Ishikawa (cell line): Measurements from ENCODE around the gene RSBN1L.

Experiments
- CEBPB ChIP-seq: IDR thresholded peaks from 2 replicates; pipeline ENCODE4 v1.6.1; 2012
- CREB1 ChIP-seq: IDR thresholded peaks from 2 replicates; pipeline ENCODE4 v1.6.1; 2012; ENCODE audit warnings: low read depth
- EGR1 ChIP-seq: IDR thresholded peaks from 2 replicates; pipeline ENCODE4 v1.6.1; 2012
- EP300 ChIP-seq: IDR thresholded peaks from 2 replicates; pipeline ENCODE4 v1.6.1; 2012; ENCODE audit warnings: borderline replicate concordance
- FOXM1 ChIP-seq: IDR thresholded peaks from 2 replicates; pipeline ENCODE4 v1.6.1; 2012; ENCODE audit warnings: low read depth, borderline replicate concordance
- MAX ChIP-seq: IDR thresholded peaks from 2 replicates; pipeline ENCODE4 v1.6.1; 2012
- NFIC ChIP-seq: IDR thresholded peaks from 2 replicates; pipeline ENCODE4 v1.6.1; 2012
- RAD21 ChIP-seq: IDR thresholded peaks from 2 replicates; pipeline ENCODE4 v1.6.1; 2012; ENCODE audit warnings: low read depth
- REST ChIP-seq: IDR thresholded peaks from 2 replicates; pipeline ENCODE4 v1.6.1; 2012; ENCODE audit warnings: low read depth, mild to moderate bottlenecking
- TAF1 ChIP-seq: IDR thresholded peaks from 2 replicates; pipeline ENCODE4 v1.6.1; 2012; ENCODE audit warnings: low read depth, mild to moderate bottlenecking
- TCF12 ChIP-seq: IDR thresholded peaks from 2 replicates; pipeline ENCODE4 v1.6.1; 2012; ENCODE audit warnings: low read depth
- TEAD4 ChIP-seq: IDR thresholded peaks from 2 replicates; pipeline ENCODE4 v1.6.1; 2012
- YY1 ChIP-seq: IDR thresholded peaks from 2 replicates; pipeline ENCODE4 v1.6.1; 2012; ENCODE audit warnings: low read depth
- ZBTB7A ChIP-seq: IDR thresholded peaks from 2 replicates; pipeline ENCODE4 v1.6.1; 2012; ENCODE audit warnings: low read depth
- TF ChIP-seq, protein P1 (sequence below): IDR thresholded peaks from 2 replicates; pipeline ENCODE4 v1.6.1; 2012

Gene RSBN1L

DNA sequence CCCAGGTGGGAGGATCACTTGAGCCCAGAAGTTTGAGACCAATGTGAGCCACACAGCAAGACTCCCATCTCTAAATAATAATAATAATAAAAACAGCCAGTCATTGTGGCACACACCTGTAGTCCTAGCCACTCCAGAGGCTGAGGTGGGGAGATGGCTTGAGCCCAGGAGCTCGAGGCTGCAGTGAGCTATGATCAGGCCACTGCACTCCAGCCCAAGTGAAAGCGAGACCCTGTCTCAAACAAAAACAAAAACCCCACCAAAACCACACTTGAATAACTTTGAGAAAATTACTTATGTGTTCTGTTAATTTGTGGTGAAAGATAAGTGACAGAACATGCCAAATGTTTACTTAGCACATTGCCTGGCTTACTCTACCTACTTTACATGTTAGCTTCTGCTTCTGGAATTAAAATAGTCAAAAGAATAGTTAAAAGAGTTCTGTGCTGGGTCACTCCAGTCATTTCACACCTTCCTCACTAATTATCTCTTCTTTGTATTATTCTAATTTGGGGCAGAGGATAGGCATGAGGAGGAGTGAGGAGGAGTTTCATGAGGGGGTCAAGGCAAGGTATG, 92.2 kb downstream of the RSBN1L start:
- TF ChIP-seq MAX: no peak

GRCh38 chr7:77791336-77791735, 95.1 kb downstream of the RSBN1L start:
- TF ChIP-seq NFIC (no peak), REST (no peak), TAF1 (no peak), EGR1 (no peak), TEAD4 (no peak), TCF12 (no peak), RAD21 (no peak), CEBPB (no peak), CREB1 (no peak), ZBTB7A (no peak)
- TF ChIP-seq, protein P1, sequence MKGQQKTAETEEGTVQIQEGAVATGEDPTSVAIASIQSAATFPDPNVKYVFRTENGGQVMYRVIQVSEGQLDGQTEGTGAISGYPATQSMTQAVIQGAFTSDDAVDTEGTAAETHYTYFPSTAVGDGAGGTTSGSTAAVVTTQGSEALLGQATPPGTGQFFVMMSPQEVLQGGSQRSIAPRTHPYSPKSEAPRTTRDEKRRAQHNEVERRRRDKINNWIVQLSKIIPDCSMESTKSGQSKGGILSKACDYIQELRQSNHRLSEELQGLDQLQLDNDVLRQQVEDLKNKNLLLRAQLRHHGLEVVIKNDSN: no peak

- TF ChIP-seq ZBTB7A (no peak), CREB1 (no peak), TCF12 (no peak), EGR1 (no peak), YY1 (no peak), TEAD4 (no peak), REST (no peak), MAX (no peak), RAD21 (no peak), TAF1 (no peak), NFIC (no peak), FOXM1 (no peak), CEBPB (no peak), EP300 (no peak)
- TF ChIP-seq, protein P1: no peak
Observed at GRCh38 chr7:77791956-77792355, 95.7 kb downstream of the RSBN1L start.

GRCh38 chr7:77794000-77794399, 97.7 kb downstream of the RSBN1L start:
- TF ChIP-seq TCF12 (no peak), MAX (no peak), EP300 (no peak), YY1 (no peak), FOXM1 (no peak), CREB1 (no peak), TEAD4 (no peak), NFIC (no peak), RAD21 (no peak), TAF1 (no peak), CEBPB (no peak), REST (no peak), EGR1 (no peak), ZBTB7A (no peak)
- TF ChIP-seq, protein P1: no peak
